GM12873 (cell line): Measurements from ENCODE around the gene KLHL26.

Experiments used
- TF ChIP-seq, protein P1 (sequence below): IDR thresholded peaks from 2 replicates; pipeline ENCODE4 v1.5.1; 2012; ENCODE audit warnings: low read depth, mild to moderate bottlenecking, moderate library complexity, low read length, control low read depth; ENCODE audit not compliant: insufficient read depth; ENCODE audit errors: missing control alignments

Gene KLHL26

DNA sequence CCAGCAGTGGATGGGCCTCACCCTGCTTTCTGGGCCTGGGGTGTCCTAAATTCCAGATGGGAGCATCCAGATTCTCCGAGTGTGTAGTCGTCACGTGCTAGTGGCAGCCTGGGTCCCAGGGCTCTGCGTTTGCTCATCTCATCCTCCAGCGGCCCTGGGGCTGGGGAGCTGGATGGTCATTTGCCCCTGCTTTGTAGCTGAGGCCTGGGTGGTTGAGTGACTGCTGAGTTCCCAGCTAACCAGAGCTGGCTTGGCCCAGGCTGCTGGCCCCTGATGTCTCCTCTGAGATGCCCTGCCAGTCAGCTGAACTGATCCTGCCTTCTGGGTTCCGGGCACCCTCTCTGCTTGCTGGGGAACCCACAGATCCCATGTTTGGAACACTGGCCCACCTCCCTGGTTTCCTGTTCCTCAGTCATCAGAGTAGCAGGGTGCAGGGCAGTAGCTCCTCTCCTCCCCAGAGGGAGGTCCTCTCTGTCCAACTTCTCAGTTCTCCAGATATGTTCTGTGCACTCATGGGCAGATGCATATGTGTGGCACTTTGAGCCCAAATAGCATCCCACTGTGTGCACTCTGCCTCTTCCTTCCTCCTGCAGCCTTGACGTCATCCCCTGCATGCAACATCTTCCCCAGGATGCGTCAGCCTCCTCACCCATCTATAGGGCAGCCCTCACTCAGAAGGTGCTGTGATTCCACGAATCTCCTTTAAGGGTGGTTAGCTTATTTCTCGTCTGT is 24.3 kb downstream of the KLHL26 start:
- TF ChIP-seq, protein P1, sequence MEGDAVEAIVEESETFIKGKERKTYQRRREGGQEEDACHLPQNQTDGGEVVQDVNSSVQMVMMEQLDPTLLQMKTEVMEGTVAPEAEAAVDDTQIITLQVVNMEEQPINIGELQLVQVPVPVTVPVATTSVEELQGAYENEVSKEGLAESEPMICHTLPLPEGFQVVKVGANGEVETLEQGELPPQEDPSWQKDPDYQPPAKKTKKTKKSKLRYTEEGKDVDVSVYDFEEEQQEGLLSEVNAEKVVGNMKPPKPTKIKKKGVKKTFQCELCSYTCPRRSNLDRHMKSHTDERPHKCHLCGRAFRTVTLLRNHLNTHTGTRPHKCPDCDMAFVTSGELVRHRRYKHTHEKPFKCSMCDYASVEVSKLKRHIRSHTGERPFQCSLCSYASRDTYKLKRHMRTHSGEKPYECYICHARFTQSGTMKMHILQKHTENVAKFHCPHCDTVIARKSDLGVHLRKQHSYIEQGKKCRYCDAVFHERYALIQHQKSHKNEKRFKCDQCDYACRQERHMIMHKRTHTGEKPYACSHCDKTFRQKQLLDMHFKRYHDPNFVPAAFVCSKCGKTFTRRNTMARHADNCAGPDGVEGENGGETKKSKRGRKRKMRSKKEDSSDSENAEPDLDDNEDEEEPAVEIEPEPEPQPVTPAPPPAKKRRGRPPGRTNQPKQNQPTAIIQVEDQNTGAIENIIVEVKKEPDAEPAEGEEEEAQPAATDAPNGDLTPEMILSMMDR, result no peak

DNA sequence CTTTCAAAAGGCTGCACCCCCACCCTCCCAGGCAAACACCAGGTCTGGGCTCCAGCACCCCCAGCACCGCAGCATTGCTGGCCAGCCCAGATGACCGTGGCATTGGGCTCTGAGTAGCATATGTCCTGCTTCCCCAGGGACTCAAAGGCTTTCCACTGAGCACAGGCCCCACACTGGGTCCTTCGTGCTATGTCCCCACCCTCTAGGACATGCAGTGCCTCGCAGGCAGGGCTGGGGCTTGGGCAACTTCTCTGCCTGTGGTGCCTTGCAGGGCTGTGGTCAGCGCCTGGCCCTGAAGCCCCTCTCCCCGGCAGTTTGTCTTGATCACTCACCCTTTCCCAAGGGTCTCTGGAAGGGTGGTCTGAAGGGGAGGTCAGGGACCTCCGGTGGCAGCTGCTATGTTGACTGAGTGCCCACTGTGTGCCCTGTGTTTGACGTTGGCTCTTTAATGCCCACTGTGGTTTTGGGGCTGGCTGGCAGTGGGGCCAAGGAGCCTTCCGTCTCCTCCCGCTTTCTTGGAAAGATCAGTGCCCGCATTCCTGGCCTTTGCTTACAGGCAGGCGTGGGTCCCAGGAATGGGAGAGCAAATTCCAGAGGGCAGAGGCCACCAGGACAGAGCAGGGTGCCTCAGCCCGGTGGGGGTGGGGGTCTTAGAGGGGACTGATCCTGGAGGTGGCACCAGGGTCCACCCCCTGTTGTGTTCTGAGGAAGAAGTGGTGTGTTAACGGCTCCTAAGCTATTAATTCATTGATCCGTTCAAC is 26.3 kb downstream of the KLHL26 start:
- TF ChIP-seq, protein P1, result no peak

DNA sequence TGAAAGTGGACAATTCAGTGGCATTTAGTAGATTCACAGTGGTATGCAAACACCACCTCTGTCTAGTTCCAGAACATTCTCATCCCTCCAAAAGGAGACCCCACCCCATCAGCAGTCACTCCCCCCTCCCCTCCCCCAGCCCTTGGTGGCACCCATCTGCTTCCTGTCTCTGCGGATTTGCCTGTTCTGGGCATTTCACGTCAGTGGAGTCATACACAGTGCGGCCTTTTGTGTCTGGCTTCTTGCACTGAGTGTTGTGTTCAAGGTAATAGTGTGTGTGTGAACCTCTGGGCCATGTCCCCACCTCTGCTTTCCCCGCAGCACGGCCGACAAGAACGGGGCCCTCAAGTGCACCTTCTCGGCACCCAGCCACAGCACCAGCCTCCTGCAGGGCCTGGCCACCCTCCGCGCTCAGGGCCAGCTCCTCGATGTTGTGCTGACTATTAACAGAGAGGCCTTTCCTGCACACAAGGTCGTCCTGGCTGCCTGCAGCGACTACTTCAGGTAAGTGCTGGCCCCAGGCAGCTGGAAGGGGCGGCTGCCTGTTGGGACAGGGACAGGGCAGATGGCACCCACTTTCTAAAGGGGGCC is 27.2 kb downstream of the KLHL26 start:
- TF ChIP-seq, protein P1, result no peak

DNA sequence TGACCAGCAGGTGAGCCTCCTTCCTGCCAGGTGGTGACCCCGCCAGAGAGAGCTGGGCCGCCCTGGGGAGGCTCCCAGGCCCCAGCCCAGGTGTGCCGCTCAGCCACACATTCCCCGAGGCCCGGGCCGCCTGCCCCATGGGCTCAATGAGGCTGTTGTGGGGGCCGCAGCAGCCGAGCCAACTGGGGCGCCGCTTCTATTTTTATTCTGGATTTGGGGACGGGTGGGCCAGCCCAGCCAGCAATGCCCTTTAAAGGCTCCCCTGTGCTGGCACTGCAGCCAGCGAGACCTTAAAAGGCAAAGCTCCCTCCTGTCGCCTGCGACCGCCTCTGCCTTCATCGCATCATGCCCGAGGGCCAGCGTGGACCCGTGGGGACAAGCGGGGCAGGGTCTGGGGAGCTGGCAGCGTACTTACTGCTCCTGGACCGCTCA is 29.0 kb downstream of the KLHL26 start:
- TF ChIP-seq, protein P1, result no peak

DNA sequence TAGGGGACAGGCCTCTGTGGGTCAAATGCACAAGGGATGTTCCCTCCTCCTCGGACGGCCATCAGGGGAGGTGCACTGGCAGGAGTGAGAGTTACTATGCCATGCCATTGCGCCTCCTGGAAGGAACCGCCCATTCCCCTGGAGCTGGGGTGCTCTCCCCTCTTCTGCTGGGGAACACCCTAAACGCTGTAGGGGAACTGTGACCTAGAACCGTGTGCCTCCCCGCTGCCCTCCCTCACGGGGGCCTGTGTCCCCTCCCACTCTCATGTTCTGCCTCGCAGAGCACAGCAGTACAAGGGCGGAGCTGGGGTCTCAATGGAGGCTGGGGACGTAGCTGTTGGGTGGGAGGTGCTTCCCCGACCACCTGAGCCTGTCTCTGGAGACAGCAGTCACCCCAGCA is 29.5 kb downstream of the KLHL26 start:
- TF ChIP-seq, protein P1, result no peak

DNA sequence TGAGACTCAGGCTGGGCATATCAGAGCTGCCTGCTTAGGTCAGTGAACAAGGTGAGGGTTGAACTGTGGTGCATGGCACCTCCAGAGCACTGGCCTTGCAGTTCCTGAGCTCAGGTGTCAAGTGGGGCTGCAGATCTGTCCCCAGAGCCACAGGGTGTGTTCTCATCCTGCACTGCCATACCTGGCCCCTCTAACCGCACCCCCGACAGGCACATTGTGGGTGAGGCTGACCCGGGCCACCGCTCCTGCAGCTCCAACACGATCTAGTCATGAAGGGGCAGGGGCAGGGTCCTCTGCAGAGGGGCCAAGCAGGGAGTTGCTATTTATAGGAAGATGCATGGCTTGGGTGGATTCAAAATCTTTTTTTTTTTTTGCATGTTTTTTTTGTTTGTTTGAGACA is 30.0 kb downstream of the KLHL26 start:
- TF ChIP-seq, protein P1, result no peak
